Vagina (tissue), 2 donors: ENCODE measurements around the gene MOGAT1. TPM values are rescaled to one million over a fixed set of nuclear protein-coding genes. Genes with fewer than 3 reads are reported as not detected.

Experiments used
- DNase-seq, 2 donors: peaks; one replicate each; pipeline ENCODE4 v3.0.0-alpha.2; 2017; ENCODE audit errors: extremely low spot score in 2 of 2
- H3K27ac ChIP-seq: fragments of 200-600 bp; sonication (generic); one replicate; pipeline ENCODE4 v1.5.1; 2019
- H3K27me3 ChIP-seq: fragments of 200-600 bp; sonication (generic); one replicate; pipeline ENCODE4 v1.5.1; 2019
- H3K36me3 ChIP-seq, 2 donors: fragments of 200-600 bp; sonication (generic); one replicate each; pipeline ENCODE4 v1.5.1; 2017 to 2019
- H3K4me1 ChIP-seq: fragments of 200-600 bp; sonication (generic); one replicate; pipeline ENCODE4 v1.5.1; 2019
- H3K4me3 ChIP-seq, 2 donors: fragments of 200-600 bp; sonication (generic); 1 replicate in 1 of 2; 2 replicates in 1 of 2; pipeline ENCODE4 v1.5.1; 2016 to 2019
- H3K9me3 ChIP-seq: fragments of 200-600 bp; sonication (generic); one replicate; pipeline ENCODE4 v1.5.1; 2019
- POLR2A ChIP-seq, 2 donors: fragments of 450-650 bp; IDR thresholded peaks; one replicate each; pipeline ENCODE4 v1.6.1; 2017; ENCODE audit warnings: antibody characterized with exemption in 2 of 2, mild to moderate bottlenecking in 2 of 2, moderate library complexity in 2 of 2
- POLR2AphosphoS5 ChIP-seq, 2 donors: sonication (generic); formaldehyde crosslinking; IDR thresholded peaks; one replicate each; pipeline ENCODE4 v1.9.0; 2017; ENCODE audit warnings: antibody characterized with exemption in 2 of 2, mild to moderate bottlenecking in 2 of 2, low read depth in 1 of 2; ENCODE audit not compliant: insufficient read depth in 1 of 2
- intact Hi-C: fragments of 100-400 bp; cut with DNase I; formaldehyde crosslinking; loops from one replicate; pipeline ENCODE4 v1.15.1; 2023
- total RNA-seq: library from RNA; depleted of rRNA; stranded (reverse); fragments of >200 nt; gene quantifications from one replicate; pipeline ENCODE4 v1.2.3, GENCODE V29; 2016
- TF ChIP-seq, protein P1 (sequence below), 3 experiments: fragments of 450-650 bp in 2 of 3; fragments of 200-600 bp in 1 of 3; sonication (generic) in 1 of 3; IDR thresholded peaks; one replicate each; pipeline ENCODE4 v1.5.1; 2017 to 2019; ENCODE audit warnings: antibody characterized with exemption in 3 of 3, mild to moderate bottlenecking in 2 of 3, moderate library complexity in 2 of 3

The MOGAT1 gene
- total RNA-seq, 1 donor from 2014 or later = not detected

DNA sequence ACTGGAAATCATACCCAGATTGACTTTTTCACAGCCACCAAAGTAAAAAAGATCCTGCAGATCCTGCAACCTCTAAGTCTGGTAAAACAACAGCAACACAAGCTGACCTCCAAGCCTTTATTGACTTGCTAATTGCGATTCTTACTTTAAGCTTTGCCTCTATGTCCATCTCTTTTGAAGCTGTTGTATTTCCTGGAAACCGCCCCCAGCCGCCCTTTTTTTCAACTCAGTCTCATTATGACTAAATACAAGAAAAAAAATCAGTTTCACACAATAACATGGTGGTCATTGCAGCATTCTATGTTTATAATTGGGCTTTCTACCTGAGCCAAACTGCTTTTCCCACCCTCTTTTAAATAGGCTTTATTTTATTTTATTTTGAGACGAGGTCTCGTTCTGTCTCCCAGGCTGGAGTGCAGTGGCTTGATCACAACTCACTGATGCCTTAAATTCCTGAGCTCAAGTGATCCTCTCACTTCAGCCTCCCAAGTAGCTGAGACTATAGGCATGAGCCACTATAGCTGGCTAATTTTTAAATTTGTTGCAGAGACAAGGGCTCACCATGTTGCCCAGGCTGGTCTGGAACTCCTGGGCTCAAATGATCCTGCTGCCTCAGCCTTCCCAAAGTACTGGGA is 76.2 kb downstream of the MOGAT1 start:
- no peak overlapping the region for H3K4me3 ChIP-seq
- H3K27ac ChIP-seq = no peak overlapping the region
- no peaks in the 10 kb centered on the region for H3K9me3 ChIP-seq
- no peak for DNase-seq
- TF ChIP-seq POLR2A (IDR thresholded peaks at IDR 0.05) (no peak), POLR2AphosphoS5 (IDR thresholded peaks at IDR 0.05; ENCODE audit: insufficient read depth in 1 of 2, low read depth in 1 of 2) (no peak)
- TF ChIP-seq, protein P1, sequence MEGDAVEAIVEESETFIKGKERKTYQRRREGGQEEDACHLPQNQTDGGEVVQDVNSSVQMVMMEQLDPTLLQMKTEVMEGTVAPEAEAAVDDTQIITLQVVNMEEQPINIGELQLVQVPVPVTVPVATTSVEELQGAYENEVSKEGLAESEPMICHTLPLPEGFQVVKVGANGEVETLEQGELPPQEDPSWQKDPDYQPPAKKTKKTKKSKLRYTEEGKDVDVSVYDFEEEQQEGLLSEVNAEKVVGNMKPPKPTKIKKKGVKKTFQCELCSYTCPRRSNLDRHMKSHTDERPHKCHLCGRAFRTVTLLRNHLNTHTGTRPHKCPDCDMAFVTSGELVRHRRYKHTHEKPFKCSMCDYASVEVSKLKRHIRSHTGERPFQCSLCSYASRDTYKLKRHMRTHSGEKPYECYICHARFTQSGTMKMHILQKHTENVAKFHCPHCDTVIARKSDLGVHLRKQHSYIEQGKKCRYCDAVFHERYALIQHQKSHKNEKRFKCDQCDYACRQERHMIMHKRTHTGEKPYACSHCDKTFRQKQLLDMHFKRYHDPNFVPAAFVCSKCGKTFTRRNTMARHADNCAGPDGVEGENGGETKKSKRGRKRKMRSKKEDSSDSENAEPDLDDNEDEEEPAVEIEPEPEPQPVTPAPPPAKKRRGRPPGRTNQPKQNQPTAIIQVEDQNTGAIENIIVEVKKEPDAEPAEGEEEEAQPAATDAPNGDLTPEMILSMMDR (IDR thresholded peaks at IDR 0.05) = no peak
- intact Hi-C loops = no loop called here
- no peaks in the 10 kb centered on the region for H3K36me3 ChIP-seq
- peaks cover 21% of the 10 kb centered on the region for H3K4me1 ChIP-seq
- H3K27me3 ChIP-seq = no peaks in the 10 kb centered on the region

DNA sequence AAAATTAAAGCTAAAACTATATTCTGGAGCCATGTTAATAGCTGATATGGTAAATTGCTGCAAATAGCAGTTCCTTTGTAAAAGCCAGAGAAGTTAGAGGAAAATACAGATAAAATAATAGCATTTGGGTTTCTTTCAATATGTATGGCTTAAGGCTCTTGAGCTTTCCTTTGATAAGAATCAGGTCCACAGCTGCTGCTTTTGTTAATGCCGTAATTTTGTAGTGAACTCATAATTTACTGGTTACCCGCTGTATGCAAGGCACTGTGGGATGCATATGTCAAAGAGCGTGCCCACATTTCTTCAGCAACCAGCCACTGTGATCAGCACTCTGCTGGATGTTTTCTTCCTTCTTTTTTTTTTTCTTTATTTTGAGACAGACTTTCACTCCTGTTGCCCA is 79.1 kb downstream of the MOGAT1 start:
- intact Hi-C loops = no loop called here
- TF ChIP-seq, protein P1 (IDR thresholded peaks at IDR 0.05) = no peak
- TF ChIP-seq POLR2A (IDR thresholded peaks at IDR 0.05) (no peak), POLR2AphosphoS5 (IDR thresholded peaks at IDR 0.05; ENCODE audit: insufficient read depth in 1 of 2, low read depth in 1 of 2) (no peak)
- no peaks in the 10 kb centered on the region for H3K27me3 ChIP-seq
- peaks cover 11% of the 10 kb centered on the region for H3K4me1 ChIP-seq
- H3K36me3 ChIP-seq = no peaks in the 10 kb centered on the region
- no peak for DNase-seq
- no peak overlapping the region for H3K4me3 ChIP-seq
- H3K9me3 ChIP-seq = no peaks in the 10 kb centered on the region
- H3K27ac ChIP-seq = no peak overlapping the region

DNA sequence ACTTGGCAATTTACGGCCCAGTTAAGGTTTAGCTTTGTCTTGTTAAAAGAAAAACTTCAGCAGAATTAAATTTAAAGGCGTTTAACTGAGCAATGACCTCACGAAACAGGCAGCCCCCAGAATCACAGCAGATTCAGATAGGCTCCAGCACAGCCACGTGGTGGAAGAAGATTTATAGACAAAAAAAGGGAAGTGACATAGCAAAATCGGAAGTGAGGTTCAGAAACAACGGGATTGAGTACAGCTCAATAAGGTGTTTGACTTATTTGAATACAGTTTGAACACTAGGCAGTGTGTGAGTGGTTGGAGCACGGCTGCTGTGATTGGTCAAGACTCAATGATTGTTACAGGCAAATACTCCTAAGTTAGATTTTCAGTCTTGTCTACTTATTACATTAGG is 79.8 kb downstream of the MOGAT1 start:
- DNase-seq = no peak
- intact Hi-C loops = no loop called here
- H3K9me3 ChIP-seq = no peaks in the 10 kb centered on the region
- H3K27ac ChIP-seq = no peak overlapping the region
- H3K27me3 ChIP-seq = no peaks in the 10 kb centered on the region
- TF ChIP-seq POLR2AphosphoS5 (IDR thresholded peaks at IDR 0.05; ENCODE audit: insufficient read depth in 1 of 2, low read depth in 1 of 2) (no peak), POLR2A (IDR thresholded peaks at IDR 0.05) (no peak)
- TF ChIP-seq, protein P1 (IDR thresholded peaks at IDR 0.05) = no peak
- peaks cover 11% of the 10 kb centered on the region for H3K4me1 ChIP-seq
- no peaks in the 10 kb centered on the region for H3K36me3 ChIP-seq
- H3K4me3 ChIP-seq = no peak overlapping the region

DNA sequence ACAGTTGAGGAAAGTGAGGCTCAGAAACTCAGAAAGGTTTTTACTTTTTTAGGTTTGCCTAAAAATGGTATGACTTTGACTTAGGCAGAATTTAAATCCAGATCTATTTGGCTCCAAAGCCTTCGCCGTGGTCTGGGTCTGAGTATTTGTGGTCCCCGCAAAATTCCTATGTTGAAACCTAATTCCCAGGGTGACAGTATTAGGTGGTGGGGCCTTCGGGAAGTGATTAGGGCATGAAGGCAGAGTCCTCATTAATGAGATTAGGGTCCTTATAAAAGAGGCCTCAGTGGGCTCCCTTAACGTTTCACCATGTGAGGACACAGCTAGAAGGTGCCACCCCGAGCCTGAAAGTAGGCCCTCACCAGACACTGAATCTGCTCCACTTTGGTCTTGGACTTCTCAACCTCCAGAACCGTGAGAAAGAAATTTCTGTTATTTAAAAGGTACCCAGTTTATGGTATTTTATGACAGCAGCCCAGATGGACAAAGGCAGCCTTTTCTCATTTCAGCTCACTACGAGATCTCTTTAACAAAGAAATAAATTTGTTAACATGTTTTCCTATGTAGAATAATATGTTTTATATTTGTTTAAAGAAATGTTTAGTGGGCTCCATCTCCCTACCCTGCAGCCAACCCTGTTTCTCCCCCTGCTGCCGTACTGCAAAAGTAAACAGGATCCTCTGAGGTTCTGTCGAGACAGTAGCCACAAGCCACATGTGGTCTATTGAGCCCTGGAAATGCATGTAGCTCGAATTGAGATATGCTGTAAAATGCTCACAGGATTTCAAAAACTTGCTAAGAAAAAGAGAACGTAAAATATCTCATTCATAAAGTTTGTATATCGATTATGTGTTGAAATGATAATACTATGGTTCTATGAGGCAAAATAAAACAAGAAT is 80.6 kb downstream of the MOGAT1 start:
- Histone ChIP-seq H3K4me3 (no peak overlapping the region), H3K27ac (no peak overlapping the region), H3K36me3 (no peaks in the 10 kb centered on the region), H3K9me3 (no peaks in the 10 kb centered on the region), H3K27me3 (no peaks in the 10 kb centered on the region), H3K4me1 (peaks cover 11% of the 10 kb centered on the region)
- intact Hi-C loops = no loop called here
- TF ChIP-seq POLR2AphosphoS5 (IDR thresholded peaks at IDR 0.05; ENCODE audit: insufficient read depth in 1 of 2, low read depth in 1 of 2) = no peak
- TF ChIP-seq, protein P1 (IDR thresholded peaks at IDR 0.05) = no peak
- no peak for TF ChIP-seq POLR2A (IDR thresholded peaks at IDR 0.05)
- DNase-seq = no peak

DNA sequence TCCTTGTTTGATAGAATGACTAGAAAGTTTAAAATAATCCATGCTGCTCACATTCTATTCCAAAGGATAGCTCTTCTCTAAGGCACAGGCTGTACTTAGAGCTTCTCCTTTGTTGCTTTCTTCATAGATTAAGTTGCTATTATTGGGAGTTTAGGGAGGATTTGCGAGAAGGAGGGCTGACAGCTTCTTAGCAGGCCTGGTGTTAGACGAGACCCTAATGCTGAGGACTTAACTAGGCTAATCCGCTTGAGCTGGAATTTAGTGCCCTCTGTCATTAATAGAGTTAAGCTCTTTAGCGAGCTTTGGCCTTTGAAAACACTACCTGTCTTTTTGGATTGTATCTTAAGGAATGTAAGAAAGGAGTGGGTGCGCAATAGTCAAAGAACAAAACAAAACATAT is 81.3 kb downstream of the MOGAT1 start:
- Histone ChIP-seq H3K36me3 (no peaks in the 10 kb centered on the region), H3K4me1 (peaks cover 11% of the 10 kb centered on the region), H3K27me3 (no peaks in the 10 kb centered on the region), H3K9me3 (no peaks in the 10 kb centered on the region), H3K27ac (no peak overlapping the region), H3K4me3 (no peak overlapping the region)
- intact Hi-C loops = no loop called here
- no peak for DNase-seq
- no peak for TF ChIP-seq POLR2AphosphoS5 (IDR thresholded peaks at IDR 0.05; ENCODE audit: insufficient read depth in 1 of 2, low read depth in 1 of 2)
- no peak for TF ChIP-seq POLR2A (IDR thresholded peaks at IDR 0.05)
- TF ChIP-seq, protein P1 (IDR thresholded peaks at IDR 0.05) = no peak
